Endothelial cell of umbilical vein (primary cell): ENCODE data around the gene HNRNPH3. TPM values are rescaled to one million over a fixed set of nuclear protein-coding genes. Genes with fewer than 3 reads are reported as not detected.

Experiments used
- BruUV-seq: library from RNA; stranded (reverse); fragments of 400-500 nt; replicated peaks from 2 replicates; lab custom pipeline; 2021; lab: Mats Ljungman, UMichigan
- CTCF ChIA-PET: fragments of 300-600, 350-600 bp; sonication (Branson Sonifier 250); formaldehyde crosslinking; loops from one replicate; lab custom pipeline; 2021; ENCODE audit warnings: antibody characterized with exemption, inconsistent platforms; lab: Charles Lee
- POLR2A ChIA-PET: fragments of 300-600, 350-600 bp; sonication (Branson Sonifier 250); formaldehyde crosslinking; loops from one replicate; lab custom pipeline; 2021; ENCODE audit warnings: antibody characterized with exemption, inconsistent platforms; lab: Charles Lee
- DNase-seq: peaks from one replicate; pipeline ENCODE4 v3.0.0-alpha.2; 2011; ENCODE audit warnings: low read depth, low spot score
- FAIRE-seq: peaks from 2 replicates; lab custom pipeline; 2011; peaks lifted over from hg19 to GRCh38; lab: Jason Lieb, UNC
- H2AFZ ChIP-seq: 2 replicates; pipeline ENCODE4 v1.6.0; 2012; ENCODE audit warnings: low read depth, low read length, control low read depth, inconsistent platforms
- H3K27ac ChIP-seq: 2 replicates; pipeline ENCODE4 v1.5.1; 2011; ENCODE audit warnings: low read depth, mild to moderate bottlenecking, control low read depth, low read length, moderate library complexity; ENCODE audit not compliant: insufficient read depth
- H3K27me3 ChIP-seq, 2 experiments: 2 replicates each; pipeline versions ENCODE4 v1.6.0 to v1.6.1; 2011; ENCODE audit warnings: low read length in 2 of 2, mixed read lengths in 1 of 2; ENCODE audit not compliant: control insufficient read depth in 2 of 2, insufficient read depth in 2 of 2
- H3K36me3 ChIP-seq, 2 experiments: 2 replicates in 1 of 2; 3 replicates in 1 of 2; pipeline ENCODE4 v1.5.1; 2011; ENCODE audit warnings: low read length in 2 of 2, mild to moderate bottlenecking in 1 of 2, moderate library complexity in 1 of 2; ENCODE audit not compliant: control insufficient read depth in 2 of 2, insufficient read depth in 2 of 2; ENCODE audit errors: extremely low read depth in 1 of 2
- H3K4me1 ChIP-seq: 3 replicates; pipeline ENCODE4 v1.5.1; 2011; ENCODE audit warnings: mild to moderate bottlenecking, low read length; ENCODE audit not compliant: control insufficient read depth, insufficient read depth; ENCODE audit errors: extremely low read depth
- H3K4me2 ChIP-seq: 2 replicates; pipeline ENCODE4 v1.6.1; 2011; ENCODE audit warnings: low read length, control low read depth, mixed read lengths; ENCODE audit not compliant: insufficient read depth
- H3K4me3 ChIP-seq, 3 experiments: fragments of 200-600 bp in 1 of 3; sonication (generic), shearing (Covaris generic) in 1 of 3; replicated peaks in 1 of 3; 2 replicates each; pipeline ENCODE4 v1.5.1; 2011 to 2016; ENCODE audit warnings: control low read depth in 3 of 3, low read length in 3 of 3, mild to moderate bottlenecking in 2 of 3, inconsistent platforms in 1 of 3, low read depth in 1 of 3, moderate library complexity in 1 of 3; ENCODE audit not compliant: insufficient read depth in 1 of 3
- H3K79me2 ChIP-seq: 2 replicates; pipeline ENCODE4 v1.6.0; 2012; ENCODE audit warnings: low read length, inconsistent platforms; ENCODE audit not compliant: control insufficient read depth, insufficient read depth
- H3K9ac ChIP-seq: replicated peaks from 2 replicates; pipeline ENCODE3; 2011; ENCODE audit warnings: low read length, control low read depth; ENCODE audit not compliant: insufficient read depth; ENCODE audit errors: extremely low read depth
- H3K9me1 ChIP-seq: replicated peaks from 3 replicates; pipeline ENCODE4 v1.6.0; 2011; ENCODE audit warnings: mild to moderate bottlenecking, low read length; ENCODE audit not compliant: control insufficient read depth, insufficient read depth; ENCODE audit errors: extremely low read depth
- H3K9me3 ChIP-seq: replicated peaks from 2 replicates; pipeline ENCODE4 v1.5.1; 2012; ENCODE audit warnings: low read length, inconsistent platforms; ENCODE audit not compliant: control insufficient read depth, insufficient read depth
- H4K20me1 ChIP-seq: replicated peaks from 2 replicates; pipeline ENCODE3; 2011; ENCODE audit warnings: mild to moderate bottlenecking, low read length; ENCODE audit not compliant: control insufficient read depth, insufficient read depth; ENCODE audit errors: extremely low read depth
- CTCF ChIP-seq, 2 donors: IDR thresholded peaks; 1 replicate in 1 of 2; 2 replicates in 1 of 2; pipeline ENCODE4 v1.5.1; 2011; ENCODE audit warnings: low read length in 2 of 2, mild to moderate bottlenecking in 2 of 2, moderate library complexity in 2 of 2, control low read depth in 1 of 2, inconsistent platforms in 1 of 2, low read depth in 1 of 2; ENCODE audit not compliant: insufficient read depth in 1 of 2; ENCODE audit errors: extremely low read depth in 1 of 2
- EZH2 ChIP-seq: IDR thresholded peaks from 2 replicates; pipeline ENCODE4 v1.6.1; 2012; ENCODE audit warnings: borderline replicate concordance, low read depth, mild to moderate bottlenecking, moderate library complexity, low read length, inconsistent platforms; ENCODE audit not compliant: severe bottlenecking
- GATA2 ChIP-seq: IDR thresholded peaks from 2 replicates; pipeline ENCODE4 v1.7.0; 2011; ENCODE audit warnings: low read depth, mild to moderate bottlenecking, moderate library complexity, mixed read lengths, low read length; ENCODE audit not compliant: insufficient read length, insufficient read depth
- JUN ChIP-seq: IDR thresholded peaks from 2 replicates; pipeline ENCODE4 v1.6.1; 2011; ENCODE audit warnings: borderline replicate concordance, low read depth; ENCODE audit not compliant: insufficient read length, insufficient read depth
- MYC ChIP-seq: IDR thresholded peaks from one replicate; pipeline ENCODE4 v1.6.1; 2011; ENCODE audit warnings: mild to moderate bottlenecking, low read depth, low read length
- POLR2A ChIP-seq: IDR thresholded peaks from 2 replicates; pipeline ENCODE4 v1.6.1; 2012; ENCODE audit warnings: low read depth, mild to moderate bottlenecking, control low read depth, low read length
- dilution Hi-C: fragments of 300-500 bp; cut with MboI; formaldehyde crosslinking; loops from one replicate; pipeline ENCODE4 v1.15.0; 2019; ENCODE audit warnings: low sequenced_read_pairs; ENCODE audit not compliant: extremely low pct_ligation_motif_present
- intact Hi-C: fragments of 100-400 bp; cut with micrococcal nuclease; formaldehyde crosslinking; loops from one replicate; pipeline ENCODE4 v1.10.0; 2022
- polyA plus RNA-seq, 4 experiments: library from polyadenylated mRNA; depleted of rRNA in 3 of 4; stranded (reverse) in 3 of 4; unstranded in 1 of 4; fragments of >200 nt; gene quantifications; 2 replicates each; pipeline versions ENCODE4 v1.2.1 to v1.2.3, GENCODE V29; 2011 to 2012; ENCODE audit warnings: missing spikeins in 1 of 4
- total RNA-seq: library from RNA; stranded (reverse); gene quantifications from 2 replicates; pipeline ENCODE4 v1.2.3, GENCODE V29; 2021
- TF ChIP-seq, protein P1 (sequence below): IDR thresholded peaks from 2 replicates; pipeline ENCODE4 v1.6.1; 2011; ENCODE audit not compliant: insufficient read depth, insufficient read length

HNRNPH3 gene
- total and polyA plus RNA-seq, 2 donors (not counting 3 experiments of a cell fraction or from before 2014, with no cell fraction given) = 34.0 to 151 TPM

- no peaks in the 10 kb centered on the region for H3K9me1 ChIP-seq
- FAIRE-seq (no peak), DNase-seq (no peak)
- H3K27me3 ChIP-seq = no peaks in the 10 kb centered on the region
- BruUV-seq = no TSS peak
- H3K4me1 ChIP-seq = peaks cover 3% of the 10 kb centered on the region
- TF ChIP-seq EZH2 (no peak), GATA2 (no peak), POLR2A (no peak), MYC (no peak), JUN (no peak), CTCF (IDR thresholded peaks at IDR 0.05; ENCODE audit: extremely low read depth in 1 of 2, insufficient read depth in 1 of 2, low read depth in 1 of 2, low read length in 2 of 2) (no peak)
- TF ChIP-seq, protein P1, sequence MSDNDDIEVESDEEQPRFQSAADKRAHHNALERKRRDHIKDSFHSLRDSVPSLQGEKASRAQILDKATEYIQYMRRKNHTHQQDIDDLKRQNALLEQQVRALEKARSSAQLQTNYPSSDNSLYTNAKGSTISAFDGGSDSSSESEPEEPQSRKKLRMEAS = no peak
- no peak overlapping the region for H3K4me2 ChIP-seq
- no peaks in the 10 kb centered on the region for H3K9me3 ChIP-seq
- dilution Hi-C loops (no loop called here), intact Hi-C loops (loop anchor here (5.0 kb wide), 1 partner anchor 222 kb away; no protein-coding TSS in a partner anchor)
- ChIA-PET CTCF (interaction anchor here (3.0 to 6.2 kb wide), 3 partner anchors 90 to 515 kb away, joined by 62 to 290 read pairs (median 98); no protein-coding TSS in a partner anchor), POLR2A (no interaction called here)
- no peak overlapping the region for H3K4me3 ChIP-seq
- no peak overlapping the region for H3K27ac ChIP-seq
- no peaks in the 10 kb centered on the region for H3K79me2 ChIP-seq
- H2AFZ ChIP-seq = no peak overlapping the region
- H3K36me3 ChIP-seq = no peaks in the 10 kb centered on the region
- H4K20me1 ChIP-seq = no peaks in the 10 kb centered on the region
- H3K9ac ChIP-seq = no peak overlapping the region
These were observed 27.9 kb upstream of the HNRNPH3 start for GRCh38 chr10:68303849-68304412.
